Tibial nerve (tissue), 4 donors: ENCODE data around the gene SLAMF9.

ENCODE experiments used
- EP300 ChIP-seq, 2 donors: sonication (generic); formaldehyde crosslinking; IDR thresholded peaks; one replicate each; pipeline ENCODE4 v1.6.1; 2017; ENCODE audit warnings: antibody characterized with exemption in 2 of 2, mild to moderate bottlenecking in 1 of 2
- POLR2A ChIP-seq, 2 donors: fragments of 450-650 bp; IDR thresholded peaks; one replicate each; pipeline ENCODE4 v1.6.1; 2017; ENCODE audit warnings: antibody characterized with exemption in 2 of 2, mild to moderate bottlenecking in 2 of 2, moderate library complexity in 2 of 2
- TF ChIP-seq, protein P1 (sequence below), 5 experiments: fragments of 200-600 bp in 3 of 5; fragments of 450-650 bp in 2 of 5; sonication (generic) in 3 of 5; IDR thresholded peaks; one replicate each; pipeline ENCODE4 v1.5.1; 2016 to 2019; ENCODE audit warnings: antibody characterized with exemption in 5 of 5, mild to moderate bottlenecking in 3 of 5, moderate library complexity in 2 of 5

DNA sequence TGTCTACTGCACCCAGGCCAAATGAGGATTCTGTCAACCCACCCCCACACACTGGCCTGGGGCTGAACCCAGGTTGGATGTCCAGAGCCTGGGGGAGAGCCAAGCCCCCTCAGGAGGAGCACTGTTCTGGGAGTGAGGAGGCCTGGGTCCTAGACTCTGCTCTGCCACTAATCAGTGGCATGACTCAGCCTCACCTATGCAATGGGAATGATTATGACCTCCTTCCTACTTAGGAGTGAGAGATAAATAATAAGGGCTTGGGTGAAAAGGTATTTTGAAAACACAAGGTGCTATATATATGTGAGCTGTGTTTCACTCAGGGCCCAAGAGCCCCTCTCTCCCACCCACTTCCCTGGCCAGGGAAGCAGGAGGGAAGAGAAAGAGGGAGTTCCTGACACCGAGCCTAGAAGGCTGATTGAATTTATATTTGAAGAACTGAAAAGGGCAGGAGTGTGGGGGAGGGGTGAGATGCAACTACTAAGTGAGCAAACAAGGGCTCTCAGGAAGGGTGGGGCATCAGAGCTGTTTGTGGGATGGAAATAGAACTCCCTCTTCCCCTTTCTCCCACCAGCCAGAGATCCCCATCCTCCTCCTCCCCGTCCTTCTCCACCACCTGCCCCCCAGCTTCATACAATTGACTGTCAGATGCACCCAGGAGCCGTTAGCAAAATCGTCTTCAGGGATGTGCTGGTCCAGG lies 16.8 kb downstream of the SLAMF9 start:
- TF ChIP-seq, protein P1, sequence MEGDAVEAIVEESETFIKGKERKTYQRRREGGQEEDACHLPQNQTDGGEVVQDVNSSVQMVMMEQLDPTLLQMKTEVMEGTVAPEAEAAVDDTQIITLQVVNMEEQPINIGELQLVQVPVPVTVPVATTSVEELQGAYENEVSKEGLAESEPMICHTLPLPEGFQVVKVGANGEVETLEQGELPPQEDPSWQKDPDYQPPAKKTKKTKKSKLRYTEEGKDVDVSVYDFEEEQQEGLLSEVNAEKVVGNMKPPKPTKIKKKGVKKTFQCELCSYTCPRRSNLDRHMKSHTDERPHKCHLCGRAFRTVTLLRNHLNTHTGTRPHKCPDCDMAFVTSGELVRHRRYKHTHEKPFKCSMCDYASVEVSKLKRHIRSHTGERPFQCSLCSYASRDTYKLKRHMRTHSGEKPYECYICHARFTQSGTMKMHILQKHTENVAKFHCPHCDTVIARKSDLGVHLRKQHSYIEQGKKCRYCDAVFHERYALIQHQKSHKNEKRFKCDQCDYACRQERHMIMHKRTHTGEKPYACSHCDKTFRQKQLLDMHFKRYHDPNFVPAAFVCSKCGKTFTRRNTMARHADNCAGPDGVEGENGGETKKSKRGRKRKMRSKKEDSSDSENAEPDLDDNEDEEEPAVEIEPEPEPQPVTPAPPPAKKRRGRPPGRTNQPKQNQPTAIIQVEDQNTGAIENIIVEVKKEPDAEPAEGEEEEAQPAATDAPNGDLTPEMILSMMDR (IDR thresholded peaks at IDR 0.05) = no peak
- TF ChIP-seq EP300 (IDR thresholded peaks at IDR 0.05) (no peak), POLR2A (IDR thresholded peaks at IDR 0.05) (no peak)
